ENCODE measurements around the gene TRAF7. TPM values are rescaled to one million over a fixed set of nuclear protein-coding genes. Genes with fewer than 3 reads are reported as not detected.

The TRAF7 gene
- total RNA-seq, 1 experiment from 2014 or later = 44.9 TPM

- ATAC-seq (no peak), DNase-seq (no peak)
- Histone ChIP-seq H3K4me2 (ENCODE audit: low read length) (no peak overlapping the region), H3K27me3 (ENCODE audit: low read length) (no peaks in the 10 kb centered on the region), H3K4me1 (ENCODE audit: insufficient read depth, low read length) (no peaks in the 10 kb centered on the region), H3K9me2 (replicated peaks; ENCODE audit: low read length) (no peaks in the 10 kb centered on the region), H3K9me3 (ENCODE audit: low read length) (no peaks in the 10 kb centered on the region), H2AFZ (ENCODE audit: low read length) (no peak overlapping the region), H3K27ac (ENCODE audit: low read length) (no peak overlapping the region), H3F3A (ENCODE audit: low read length, unreplicated experiment) (no peaks in the 10 kb centered on the region), H3K79me2 (ENCODE audit: low read length) (no peaks in the 10 kb centered on the region), H3K36me3 (ENCODE audit: low read depth, low read length) (no peaks in the 10 kb centered on the region), H4K20me1 (ENCODE audit: low read length) (no peaks in the 10 kb centered on the region), H3K9ac (ENCODE audit: low read length) (no peak overlapping the region), H3K4me3 (ENCODE audit: low read length) (no peak overlapping the region)
- no TSS peak for BruUV-seq (replicated peaks)
- CTCF ChIA-PET = no interaction called here
- POLR2A ChIA-PET (ENCODE audit: unreplicated experiment) = no interaction called here
- TF ChIP-seq EZH2phosphoT487 (IDR thresholded peaks at IDR 0.05; ENCODE audit: borderline replicate concordance, low read length) (no peak), CTCF (conservative IDR thresholded peaks at IDR 0.05; ENCODE audit: low read depth, low read length) (no peak), EZH2 (IDR thresholded peaks at IDR 0.05; ENCODE audit: low read length, unreplicated experiment) (no peak)
- intact Hi-C loops (cut with micrococcal nuclease) = no loop called here
These were observed 28.8 kb downstream of the TRAF7 start for GRCh38 chr16:2184346-2184745.

- Histone ChIP-seq H3K4me1 (ENCODE audit: insufficient read depth, low read length) (no peaks in the 10 kb centered on the region), H3K4me3 (ENCODE audit: low read length) (no peak overlapping the region), H3K79me2 (ENCODE audit: low read length) (no peaks in the 10 kb centered on the region), H3F3A (ENCODE audit: low read length, unreplicated experiment) (no peaks in the 10 kb centered on the region), H3K27me3 (ENCODE audit: low read length) (no peaks in the 10 kb centered on the region), H3K36me3 (ENCODE audit: low read depth, low read length) (no peaks in the 10 kb centered on the region), H3K27ac (ENCODE audit: low read length) (no peak overlapping the region), H4K20me1 (ENCODE audit: low read length) (no peaks in the 10 kb centered on the region), H3K9me3 (ENCODE audit: low read length) (no peaks in the 10 kb centered on the region), H3K9ac (ENCODE audit: low read length) (no peak overlapping the region), H3K9me2 (replicated peaks; ENCODE audit: low read length) (no peaks in the 10 kb centered on the region), H3K4me2 (ENCODE audit: low read length) (no peak overlapping the region), H2AFZ (ENCODE audit: low read length) (no peak overlapping the region)
- no peak for TF ChIP-seq CTCF (conservative IDR thresholded peaks at IDR 0.05; ENCODE audit: low read depth, low read length)
- ChIA-PET CTCF (no interaction called here), POLR2A (ENCODE audit: unreplicated experiment) (no interaction called here)
- intact Hi-C loops (cut with micrococcal nuclease) = no loop called here
- DNase-seq = no peak
- ATAC-seq = no peak
- BruUV-seq (replicated peaks) = no TSS peak
These were observed 29.4 kb downstream of the TRAF7 start for GRCh38 chr16:2184962-2185361.

GRCh38 chr16:2186064-2186463, 30.5 kb downstream of the TRAF7 start:
- Histone ChIP-seq H3K9me2 (replicated peaks; ENCODE audit: low read length) (no peaks in the 10 kb centered on the region), H3F3A (ENCODE audit: low read length, unreplicated experiment) (no peaks in the 10 kb centered on the region), H3K9ac (ENCODE audit: low read length) (no peak overlapping the region), H3K27ac (ENCODE audit: low read length) (no peak overlapping the region), H3K4me3 (ENCODE audit: low read length) (no peak overlapping the region), H3K36me3 (ENCODE audit: low read depth, low read length) (no peaks in the 10 kb centered on the region), H3K27me3 (ENCODE audit: low read length) (no peaks in the 10 kb centered on the region), H3K9me3 (ENCODE audit: low read length) (no peaks in the 10 kb centered on the region), H3K79me2 (ENCODE audit: low read length) (no peaks in the 10 kb centered on the region), H3K4me1 (ENCODE audit: insufficient read depth, low read length) (no peaks in the 10 kb centered on the region), H3K4me2 (ENCODE audit: low read length) (no peak overlapping the region), H2AFZ (ENCODE audit: low read length) (no peak overlapping the region), H4K20me1 (ENCODE audit: low read length) (no peaks in the 10 kb centered on the region)
- intact Hi-C loops (cut with micrococcal nuclease) = no loop called here
- ChIA-PET POLR2A (ENCODE audit: unreplicated experiment) (no interaction called here), CTCF (no interaction called here)
- DNase-seq (no peak), ATAC-seq (no peak)
- no TSS peak for BruUV-seq (replicated peaks)
- TF ChIP-seq EZH2 (IDR thresholded peaks at IDR 0.05; ENCODE audit: low read length, unreplicated experiment) (no peak), CTCF (conservative IDR thresholded peaks at IDR 0.05; ENCODE audit: low read depth, low read length) (no peak), EZH2phosphoT487 (IDR thresholded peaks at IDR 0.05; ENCODE audit: borderline replicate concordance, low read length) (no peak)

All from PC-3 (cell line).